HK-2 (cell line): ENCODE data around the gene RING1.

ENCODE experiments used
- DNase-seq: peaks from one replicate; pipeline ENCODE4 v3.0.0-alpha.2; 2018; ENCODE audit not compliant: unreplicated experiment

Gene RING1

GRCh38 chr6:33247977-33248642 is 39.8 kb downstream of the RING1 start:
- DNase-seq: peak; percentile 89

GRCh38 chr6:33248643-33248931 is 40.3 kb downstream of the RING1 start:
- DNase-seq: no peak

- peak; percentile 97 for DNase-seq
Measured at GRCh38 chr6:33248932-33249731, 40.8 kb downstream of the RING1 start.

- DNase-seq: peak; percentile 41
Measured at GRCh38 chr6:33249732-33250630, 41.7 kb downstream of the RING1 start.

GRCh38 chr6:33250731-33251130 is 42.4 kb downstream of the RING1 start:
- DNase-seq: no peak

- no peak for DNase-seq
Measured at GRCh38 chr6:33251395-33252012, 43.2 kb downstream of the RING1 start.

- no peak for DNase-seq
Measured at GRCh38 chr6:33252759-33253158, 44.5 kb downstream of the RING1 start.

- DNase-seq: no peak
Measured at GRCh38 chr6:33254591-33254990, 46.3 kb downstream of the RING1 start.

- DNase-seq: no peak
Measured at GRCh38 chr6:33259032-33259431, 50.7 kb downstream of the RING1 start.
